Mucosa of rectum (tissue), 2 donors: ENCODE results near the gene ZNF467.

Source experiments
- H3K27ac ChIP-seq, 2 donors: one replicate each; pipeline ENCODE4 v1.7.0; 2013; ENCODE audit warnings: inconsistent platforms in 2 of 2, low read depth in 2 of 2, low read length in 2 of 2
- H3K27me3 ChIP-seq, 2 donors: one replicate each; pipeline ENCODE4 v1.7.0; 2013; ENCODE audit warnings: low read length in 2 of 2; ENCODE audit not compliant: control insufficient read depth in 2 of 2, insufficient read depth in 2 of 2
- H3K36me3 ChIP-seq, 2 donors: one replicate each; pipeline ENCODE4 v1.7.0; 2013; ENCODE audit warnings: low read length in 2 of 2; ENCODE audit not compliant: control insufficient read depth in 2 of 2, insufficient read depth in 2 of 2
- H3K4me1 ChIP-seq, 2 donors: one replicate each; pipeline ENCODE4 v1.7.0; 2013; ENCODE audit warnings: low read length in 2 of 2, mild to moderate bottlenecking in 1 of 2; ENCODE audit not compliant: control insufficient read depth in 2 of 2, insufficient read depth in 2 of 2
- H3K4me3 ChIP-seq, 2 donors: one replicate each; pipeline ENCODE4 v1.7.0; 2013; ENCODE audit warnings: low read length in 2 of 2
- H3K9ac ChIP-seq, 2 donors: one replicate each; pipeline ENCODE4 v1.7.0; 2013; ENCODE audit warnings: low read length in 2 of 2, low read depth in 1 of 2, mild to moderate bottlenecking in 1 of 2
- H3K9me3 ChIP-seq, 2 donors: one replicate each; pipeline ENCODE4 v1.7.0; 2013; ENCODE audit warnings: low read length in 2 of 2; ENCODE audit not compliant: control insufficient read depth in 2 of 2
- donor health status: healthy.
- donor health status: Normal muscosa, but diverticular disease.

ZNF467 gene

DNA sequence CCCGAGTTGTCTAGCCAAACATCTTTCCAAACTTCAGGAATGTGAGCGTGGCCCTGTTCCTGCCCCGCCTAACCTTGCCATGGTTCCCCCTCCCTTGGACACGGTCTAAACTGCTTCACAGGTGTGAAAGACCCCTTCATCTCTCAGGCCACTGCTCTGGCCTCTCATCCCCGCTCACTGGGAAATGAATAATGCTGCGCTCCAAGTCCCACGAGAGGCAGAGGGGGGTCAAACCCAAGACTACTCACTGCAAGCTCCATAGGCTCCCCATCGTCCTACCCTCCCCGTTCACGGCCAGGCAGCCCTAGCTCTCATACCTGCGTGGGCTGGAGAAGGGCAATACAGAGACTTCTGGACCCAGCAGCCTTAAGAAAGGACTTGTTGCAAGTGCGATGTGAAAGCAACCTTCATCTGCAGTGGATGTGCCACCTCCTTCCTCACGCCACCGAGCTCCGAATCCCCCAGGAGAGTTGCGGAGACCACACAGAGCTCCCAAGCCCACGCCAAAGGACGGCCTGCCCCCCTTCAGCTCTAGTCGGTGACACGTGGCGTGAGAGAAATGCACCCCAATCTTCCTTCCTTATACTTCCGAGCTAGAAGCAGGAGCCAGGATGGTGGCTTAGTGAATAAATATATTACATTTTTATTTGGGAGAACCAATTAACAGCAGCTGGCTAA, 9.7 kb downstream of the ZNF467 start:
- peaks cover 13 to 23% of the 10 kb centered on the region in 2 donors for H3K27me3 ChIP-seq
- no peak overlapping the region for H3K27ac ChIP-seq
- H3K4me3 ChIP-seq: no peak overlapping the region
- no peak overlapping the region for H3K9ac ChIP-seq
- no peaks in the 10 kb centered on the region for H3K9me3 ChIP-seq
- no peaks in the 10 kb centered on the region for H3K4me1 ChIP-seq
- H3K36me3 ChIP-seq: no peaks in the 10 kb centered on the region

DNA sequence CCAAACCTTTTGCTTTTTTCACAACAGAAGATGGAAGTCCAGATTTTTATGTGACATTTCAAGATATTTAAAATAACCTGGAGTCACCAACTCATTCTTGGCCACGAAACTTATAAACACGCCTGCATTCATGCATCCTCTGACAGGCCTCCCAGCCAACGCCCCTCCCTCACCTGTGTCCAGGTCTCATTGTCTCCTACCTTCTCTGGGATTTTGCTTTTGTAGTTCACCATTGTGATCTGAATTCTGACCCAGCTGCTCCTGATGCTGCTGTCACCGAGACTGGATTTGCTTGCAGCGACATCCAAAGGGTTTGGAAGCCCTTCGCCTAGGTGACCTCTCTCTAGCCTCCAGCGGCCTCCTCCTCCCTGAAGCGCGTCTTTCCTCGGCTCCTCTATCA, 10.8 kb downstream of the ZNF467 start:
- H3K4me3 ChIP-seq: no peak overlapping the region
- H3K9me3 ChIP-seq: no peaks in the 10 kb centered on the region
- H3K36me3 ChIP-seq: no peaks in the 10 kb centered on the region
- peaks cover 10 to 23% of the 10 kb centered on the region in 2 donors for H3K27me3 ChIP-seq
- no peak overlapping the region for H3K9ac ChIP-seq
- H3K4me1 ChIP-seq: no peaks in the 10 kb centered on the region
- no peak overlapping the region for H3K27ac ChIP-seq

DNA sequence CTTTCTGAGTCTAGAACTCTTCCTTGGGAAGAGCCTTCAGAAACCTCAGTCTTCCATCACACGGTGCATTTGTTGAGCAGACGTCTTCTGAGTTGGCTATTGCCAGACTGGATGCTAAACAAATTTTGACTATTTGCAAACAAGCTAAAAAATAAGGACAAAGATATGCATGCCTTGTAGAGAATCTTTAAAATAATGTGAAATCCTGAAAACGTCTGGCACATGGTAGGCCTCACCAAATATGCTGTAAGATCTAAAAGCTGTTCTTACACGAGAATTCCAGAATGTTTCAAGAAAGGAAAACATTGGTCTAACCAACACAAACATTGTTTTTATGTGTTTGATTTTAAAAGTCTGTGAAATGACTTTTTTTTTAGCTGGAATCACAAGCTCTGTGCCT, 11.3 kb downstream of the ZNF467 start:
- H3K27me3 ChIP-seq: peaks cover 7 to 23% of the 10 kb centered on the region in 2 donors
- no peaks in the 10 kb centered on the region for H3K9me3 ChIP-seq
- H3K4me1 ChIP-seq: no peaks in the 10 kb centered on the region
- H3K4me3 ChIP-seq: no peak overlapping the region
- H3K27ac ChIP-seq: no peak overlapping the region
- H3K9ac ChIP-seq: no peak overlapping the region
- no peaks in the 10 kb centered on the region for H3K36me3 ChIP-seq

DNA sequence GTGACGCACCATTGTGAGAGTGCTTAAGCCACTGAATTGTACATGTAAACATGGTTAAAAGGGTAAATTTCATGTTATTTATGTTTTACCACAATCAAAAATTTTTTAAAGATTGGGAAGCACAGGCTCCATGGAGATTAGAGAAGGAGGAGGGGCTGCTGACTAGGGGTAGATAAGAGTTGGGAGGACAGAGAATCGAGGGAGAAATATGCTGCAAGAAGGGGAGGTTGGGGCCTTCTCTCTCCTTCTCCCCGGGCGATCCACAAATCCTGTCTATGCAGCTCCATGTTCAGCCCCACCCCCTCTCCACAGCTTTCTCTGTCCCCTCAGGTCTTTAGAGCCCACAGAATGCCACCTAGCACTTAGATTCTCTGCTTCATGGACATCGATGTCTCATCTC, 12.1 kb downstream of the ZNF467 start:
- Histone ChIP-seq H3K9ac (no peak overlapping the region), H3K4me3 (no peak overlapping the region), H3K27me3 (peaks cover 2 to 19% of the 10 kb centered on the region in 2 donors), H3K4me1 (no peaks in the 10 kb centered on the region), H3K36me3 (no peaks in the 10 kb centered on the region), H3K27ac (no peak overlapping the region), H3K9me3 (no peaks in the 10 kb centered on the region)

GRCh38 chr7:149760538-149760937, 12.8 kb downstream of the ZNF467 start:
- Histone ChIP-seq H3K4me3 (no peak overlapping the region), H3K36me3 (no peaks in the 10 kb centered on the region), H3K4me1 (no peaks in the 10 kb centered on the region), H3K9ac (no peak overlapping the region), H3K27ac (no peak overlapping the region), H3K9me3 (no peaks in the 10 kb centered on the region), H3K27me3 (peaks cover 0 to 16% of the 10 kb centered on the region in 2 donors)

DNA sequence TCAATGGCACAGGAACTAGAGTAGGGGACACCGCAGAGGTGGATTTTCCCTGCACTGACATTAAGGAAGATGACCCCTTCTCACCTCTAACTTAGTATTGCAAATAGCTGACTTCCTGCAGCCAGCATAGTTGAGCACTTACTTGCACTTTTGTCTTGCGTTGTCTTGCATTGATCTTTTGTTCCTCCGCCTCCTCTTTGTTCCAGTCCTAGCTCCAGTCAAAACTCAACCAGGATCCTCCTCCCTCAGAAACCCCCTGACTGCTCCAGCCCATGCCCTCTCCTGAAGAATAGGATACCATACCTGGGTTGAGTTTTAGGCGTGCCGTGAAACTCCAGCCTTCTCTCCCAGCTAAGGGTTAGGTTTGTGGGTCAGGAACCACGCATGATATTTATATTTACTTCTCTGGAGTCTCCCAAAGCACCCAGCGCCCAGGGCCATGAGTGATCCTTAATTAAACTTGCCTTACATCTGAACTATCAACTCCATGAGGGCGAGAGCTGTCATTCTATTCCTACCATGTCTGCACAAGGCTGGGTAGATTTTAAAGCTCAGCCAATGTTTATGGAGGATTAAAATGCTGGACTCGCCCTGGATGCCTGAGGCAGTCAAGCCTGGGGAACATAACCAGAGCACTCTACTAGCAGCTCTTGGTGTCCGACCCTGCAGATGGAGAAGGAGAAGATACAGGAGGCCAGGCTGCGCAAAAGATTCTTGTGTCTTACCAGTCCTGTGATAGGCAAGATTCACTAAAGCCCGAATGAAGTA, 14.1 kb downstream of the ZNF467 start:
- Histone ChIP-seq H3K27ac (no peak overlapping the region), H3K9ac (no peak overlapping the region), H3K4me3 (no peak overlapping the region), H3K27me3 (peaks cover 0 to 7% of the 10 kb centered on the region in 2 donors), H3K36me3 (no peaks in the 10 kb centered on the region), H3K9me3 (no peaks in the 10 kb centered on the region), H3K4me1 (no peaks in the 10 kb centered on the region)

- peak overlapping the region; percentile 7 to 17 for H3K27ac ChIP-seq
- no peaks in the 10 kb centered on the region for H3K4me1 ChIP-seq
- H3K9me3 ChIP-seq: no peaks in the 10 kb centered on the region
- no peaks in the 10 kb centered on the region for H3K36me3 ChIP-seq
- no peak overlapping the region for H3K9ac ChIP-seq
- H3K27me3 ChIP-seq: no peaks in the 10 kb centered on the region
- no peak overlapping the region for H3K4me3 ChIP-seq
Observed at GRCh38 chr7:149753375-149754233, 19.8 kb downstream of the ZNF467 start.

DNA sequence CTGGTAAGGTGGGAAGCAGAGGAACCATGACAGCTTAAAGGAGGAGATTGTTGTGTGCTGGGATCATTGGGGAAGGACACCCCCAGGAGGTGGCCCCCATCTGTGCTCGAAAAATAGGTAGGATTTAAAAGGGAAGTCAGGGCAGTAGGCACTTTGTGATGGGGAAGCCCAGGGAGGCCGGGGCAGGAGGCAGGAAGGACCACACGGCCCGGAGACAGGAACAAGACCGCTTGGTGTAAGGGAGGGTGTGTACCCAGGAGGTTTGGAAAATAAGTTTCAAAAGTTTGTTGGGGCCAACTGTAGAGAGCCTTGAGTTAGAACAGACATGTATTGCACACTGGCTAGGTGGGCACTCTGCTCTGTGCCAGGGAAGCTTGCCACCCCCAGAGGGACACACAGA, 20.7 kb downstream of the ZNF467 start:
- Histone ChIP-seq H3K36me3 (no peaks in the 10 kb centered on the region), H3K27me3 (no peaks in the 10 kb centered on the region), H3K4me1 (no peaks in the 10 kb centered on the region), H3K27ac (no peak overlapping the region), H3K9me3 (no peaks in the 10 kb centered on the region), H3K9ac (no peak overlapping the region), H3K4me3 (no peak overlapping the region)

GRCh38 chr7:149751043-149751775, 22.2 kb downstream of the ZNF467 start:
- Histone ChIP-seq H3K27ac (no peak overlapping the region), H3K9ac (no peak overlapping the region), H3K4me3 (no peak overlapping the region), H3K36me3 (no peaks in the 10 kb centered on the region), H3K27me3 (no peaks in the 10 kb centered on the region), H3K4me1 (no peaks in the 10 kb centered on the region), H3K9me3 (no peaks in the 10 kb centered on the region)
